ENCODE data around the gene FAM114A1. TPM values are rescaled to one million over a fixed set of nuclear protein-coding genes. Genes with fewer than 3 reads are reported as not detected.

Gene FAM114A1
- total RNA-seq, 2 donors from 2014 or later, result 76.3 to 88.3 TPM

GRCh38 chr4:38858097-38858420, 9.5 kb upstream of the FAM114A1 start:
- no peaks in the 10 kb centered on the region for H3K36me3 ChIP-seq
- intact Hi-C loops (cut with DNase I), result loop anchor here (5.0 kb wide), 1 partner anchor 101 kb away; no protein-coding TSS in a partner anchor
- H3K4me3 ChIP-seq, result no peak overlapping the region
- H3K9me3 ChIP-seq, result no peaks in the 10 kb centered on the region
- H3K27ac ChIP-seq, result peak overlapping the region; percentile 59
- TF ChIP-seq CTCF (IDR thresholded peaks at IDR 0.05), result no peak
- no peak overlapping the region for H3K9ac ChIP-seq (ENCODE audit: low read depth in 2 of 2, low read length in 2 of 2)
- H3K4me1 ChIP-seq, result no peaks in the 10 kb centered on the region
- H3K27me3 ChIP-seq, result no peaks in the 10 kb centered on the region
- DNase-seq, result no peak

- H3K9me3 ChIP-seq, result no peaks in the 10 kb centered on the region
- no peak for DNase-seq
- intact Hi-C loops (cut with DNase I), result loop anchor here (5.0 kb wide), 1 partner anchor 102 kb away; no protein-coding TSS in a partner anchor
- no peaks in the 10 kb centered on the region for H3K36me3 ChIP-seq
- TF ChIP-seq CTCF (IDR thresholded peaks at IDR 0.05), result no peak
- no peaks in the 10 kb centered on the region for H3K27me3 ChIP-seq
- no peak overlapping the region for H3K9ac ChIP-seq (ENCODE audit: low read depth in 2 of 2, low read length in 2 of 2)
- H3K4me1 ChIP-seq, result no peaks in the 10 kb centered on the region
- H3K4me3 ChIP-seq, result no peak overlapping the region
- no peak overlapping the region for H3K27ac ChIP-seq
Observed at GRCh38 chr4:38859501-38859900, 8.1 kb upstream of the FAM114A1 start.

GRCh38 chr4:38860788-38861424, 6.7 kb upstream of the FAM114A1 start:
- Histone ChIP-seq H3K27ac (no peak overlapping the region), H3K4me3 (no peak overlapping the region), H3K27me3 (no peaks in the 10 kb centered on the region), H3K9ac (ENCODE audit: low read depth in 2 of 2, low read length in 2 of 2) (no peak overlapping the region), H3K9me3 (no peaks in the 10 kb centered on the region), H3K36me3 (no peaks in the 10 kb centered on the region), H3K4me1 (no peaks in the 10 kb centered on the region)
- peak; percentile 86 for TF ChIP-seq CTCF (IDR thresholded peaks at IDR 0.05)
- peak; percentile 64 for DNase-seq
- intact Hi-C loops (cut with DNase I), result no loop called here

DNA sequence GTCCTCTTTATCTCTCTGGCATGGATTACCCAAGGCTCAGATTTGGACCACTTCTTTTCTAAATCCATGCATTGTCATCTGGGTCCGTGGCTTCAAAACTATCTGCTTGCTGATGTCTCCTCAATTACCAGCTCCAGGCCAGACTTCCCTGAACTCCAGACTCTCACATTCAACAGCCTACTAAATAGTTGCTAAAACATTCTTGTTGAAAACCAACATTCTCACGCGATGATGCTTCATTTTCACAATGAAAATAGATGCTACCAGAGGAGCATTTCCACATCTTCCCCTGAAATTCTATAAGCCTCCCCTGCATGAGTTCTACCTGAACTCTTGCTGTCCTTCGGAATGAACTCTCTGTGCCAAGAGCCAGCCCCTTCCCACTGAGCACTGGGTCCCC, 5.8 kb upstream of the FAM114A1 start:
- H3K27ac ChIP-seq, result no peak overlapping the region

GRCh38 chr4:38865445-38865844, 2.2 kb upstream of the FAM114A1 start:
- Histone ChIP-seq H3K27me3 (no peaks in the 10 kb centered on the region), H3K36me3 (no peaks in the 10 kb centered on the region), H3K9ac (ENCODE audit: low read depth in 2 of 2, low read length in 2 of 2) (no peak overlapping the region), H3K27ac (peak overlapping the region; percentile 87), H3K4me3 (no peak overlapping the region), H3K9me3 (no peaks in the 10 kb centered on the region), H3K4me1 (no peaks in the 10 kb centered on the region)
- no peak for TF ChIP-seq CTCF (IDR thresholded peaks at IDR 0.05)
- peak; percentile 67 for DNase-seq
- intact Hi-C loops (cut with DNase I), result no loop called here

More for the DNA sequence above, 5.8 kb upstream of the FAM114A1 start:
- no peak overlapping the region for H3K4me3 ChIP-seq
- TF ChIP-seq CTCF (IDR thresholded peaks at IDR 0.05), result no peak
- no peaks in the 10 kb centered on the region for H3K9me3 ChIP-seq
- intact Hi-C loops (cut with DNase I), result no loop called here
- H3K9ac ChIP-seq (ENCODE audit: low read depth in 2 of 2, low read length in 2 of 2), result no peak overlapping the region
- no peak for DNase-seq
- no peaks in the 10 kb centered on the region for H3K36me3 ChIP-seq
- H3K4me1 ChIP-seq, result no peaks in the 10 kb centered on the region
- H3K27me3 ChIP-seq, result no peaks in the 10 kb centered on the region

All from colonic mucosa (tissue), 4 donors.